Measurements from ENCODE around the gene UGT1A4.
A peak's percentile ranks its signal among the peaks of the same experiment; 100 is the strongest.

Gene UGT1A4

GRCh38 chr2:233807215-233807865, 88.8 kb downstream of the UGT1A4 start:
- Histone ChIP-seq H3K27ac (no peak overlapping the region), H3K4me3 (no peak overlapping the region), H3K9me3 (no peaks in the 10 kb centered on the region), H3K36me3 (no peaks in the 10 kb centered on the region), H3K27me3 (peaks cover 0 to 9% of the 10 kb centered on the region in 2 donors), H3K4me1 (no peaks in the 10 kb centered on the region)
- peak; percentile 13 to 48 for DNase-seq
- TF ChIP-seq CTCF (IDR thresholded peaks at IDR 0.05), result no peak
- intact Hi-C loops (cut with DNase I; ENCODE audit: low total_unique reads), result no loop called here

GRCh38 chr2:233807966-233808935, 89.7 kb downstream of the UGT1A4 start:
- no peak overlapping the region for H3K27ac ChIP-seq
- no peak overlapping the region for H3K4me3 ChIP-seq
- peak; percentile 15 to 35 for DNase-seq
- no peaks in the 10 kb centered on the region for H3K4me1 ChIP-seq
- peaks cover 0 to 9% of the 10 kb centered on the region in 2 donors for H3K27me3 ChIP-seq
- H3K36me3 ChIP-seq, result no peaks in the 10 kb centered on the region
- TF ChIP-seq CTCF (IDR thresholded peaks at IDR 0.05), result no peak
- no peaks in the 10 kb centered on the region for H3K9me3 ChIP-seq
- intact Hi-C loops (cut with DNase I; ENCODE audit: low total_unique reads), result no loop called here

- intact Hi-C loops (cut with DNase I; ENCODE audit: low total_unique reads), result no loop called here
- H3K9me3 ChIP-seq, result no peaks in the 10 kb centered on the region
These were observed 91.8 kb downstream of the UGT1A4 start for GRCh38 chr2:233810385-233810784.

GRCh38 chr2:233811087-233811486, 92.6 kb downstream of the UGT1A4 start:
- Histone ChIP-seq H3K9me3 (no peaks in the 10 kb centered on the region), H3K4me1 (no peaks in the 10 kb centered on the region), H3K27ac (no peak overlapping the region), H3K36me3 (no peaks in the 10 kb centered on the region), H3K4me3 (no peak overlapping the region), H3K27me3 (peaks cover 0 to 9% of the 10 kb centered on the region in 2 donors)
- no peak for TF ChIP-seq CTCF (IDR thresholded peaks at IDR 0.05)
- intact Hi-C loops (cut with DNase I; ENCODE audit: low total_unique reads), result no loop called here
- DNase-seq, result peak in 1 of 2 donors; percentile 29

More at GRCh38 chr2:233810385-233810784, 91.8 kb downstream of the UGT1A4 start:
- Histone ChIP-seq H3K36me3 (no peaks in the 10 kb centered on the region), H3K4me3 (no peak overlapping the region), H3K27me3 (peaks cover 0 to 9% of the 10 kb centered on the region in 2 donors), H3K4me1 (no peaks in the 10 kb centered on the region), H3K27ac (no peak overlapping the region)
- DNase-seq, result peak; percentile 3 to 33
- TF ChIP-seq CTCF (IDR thresholded peaks at IDR 0.05), result no peak

- peak in 1 of 2 donors; percentile 7 for DNase-seq
These were observed 93.2 kb downstream of the UGT1A4 start for GRCh38 chr2:233811732-233812131.

More at GRCh38 chr2:233811732-233812131, 93.2 kb downstream of the UGT1A4 start:
- Histone ChIP-seq H3K4me3 (no peak overlapping the region), H3K4me1 (no peaks in the 10 kb centered on the region), H3K27me3 (peaks cover 0 to 9% of the 10 kb centered on the region in 2 donors), H3K27ac (no peak overlapping the region), H3K9me3 (peaks cover 0 to 4% (median 0%) of the 10 kb centered on the region in 3 donors), H3K36me3 (no peaks in the 10 kb centered on the region)
- no peak for TF ChIP-seq CTCF (IDR thresholded peaks at IDR 0.05)
- intact Hi-C loops (cut with DNase I; ENCODE audit: low total_unique reads), result no loop called here

Measured in tibial artery (tissue), 4 donors.